Mammary epithelial cell (primary cell): ENCODE data around the gene KLHDC8A.

ENCODE experiments used
- EZH2 ChIP-seq: IDR thresholded peaks from 2 replicates; pipeline ENCODE4 v1.6.1; 2012; ENCODE audit warnings: low read length, inconsistent platforms, borderline replicate concordance
- TF ChIP-seq, protein P1 (sequence below), 2 donors: IDR thresholded peaks in 1 of 2; conservative IDR thresholded peaks in 1 of 2; 2 replicates each; pipeline ENCODE4 v1.5.1; 2011 to 2012; ENCODE audit warnings: inconsistent platforms in 2 of 2, low read length in 2 of 2, mild to moderate bottlenecking in 2 of 2, control low read depth in 1 of 2, low read depth in 1 of 2; ENCODE audit not compliant: insufficient read depth in 1 of 2; ENCODE audit errors: extremely low read depth in 1 of 2

GRCh38 chr1:205325334-205325884 lies 31.3 kb downstream of the KLHDC8A start:
- TF ChIP-seq, protein P1, sequence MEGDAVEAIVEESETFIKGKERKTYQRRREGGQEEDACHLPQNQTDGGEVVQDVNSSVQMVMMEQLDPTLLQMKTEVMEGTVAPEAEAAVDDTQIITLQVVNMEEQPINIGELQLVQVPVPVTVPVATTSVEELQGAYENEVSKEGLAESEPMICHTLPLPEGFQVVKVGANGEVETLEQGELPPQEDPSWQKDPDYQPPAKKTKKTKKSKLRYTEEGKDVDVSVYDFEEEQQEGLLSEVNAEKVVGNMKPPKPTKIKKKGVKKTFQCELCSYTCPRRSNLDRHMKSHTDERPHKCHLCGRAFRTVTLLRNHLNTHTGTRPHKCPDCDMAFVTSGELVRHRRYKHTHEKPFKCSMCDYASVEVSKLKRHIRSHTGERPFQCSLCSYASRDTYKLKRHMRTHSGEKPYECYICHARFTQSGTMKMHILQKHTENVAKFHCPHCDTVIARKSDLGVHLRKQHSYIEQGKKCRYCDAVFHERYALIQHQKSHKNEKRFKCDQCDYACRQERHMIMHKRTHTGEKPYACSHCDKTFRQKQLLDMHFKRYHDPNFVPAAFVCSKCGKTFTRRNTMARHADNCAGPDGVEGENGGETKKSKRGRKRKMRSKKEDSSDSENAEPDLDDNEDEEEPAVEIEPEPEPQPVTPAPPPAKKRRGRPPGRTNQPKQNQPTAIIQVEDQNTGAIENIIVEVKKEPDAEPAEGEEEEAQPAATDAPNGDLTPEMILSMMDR (conservative IDR thresholded peaks at IDR 0.05 in 1 of 2, IDR thresholded peaks at IDR 0.05 in 1 of 2; ENCODE audit: extremely low read depth in 1 of 2, insufficient read depth in 1 of 2, low read depth in 1 of 2, low read length in 2 of 2): peak; percentile 63 to 78
- no peak for TF ChIP-seq EZH2
